Panc1 (cell line): ENCODE measurements around the gene TNFSF12.

ENCODE experiments used
- TF ChIP-seq, protein P1 (sequence below): fragments of 450-650 bp; IDR thresholded peaks from 2 replicates; pipeline ENCODE4 v1.5.1; 2017; ENCODE audit warnings: mild to moderate bottlenecking
- TF ChIP-seq, protein P2 (sequence below), 2 experiments: IDR thresholded peaks; 2 replicates each; pipeline ENCODE4 v1.6.1; 2011 to 2012; ENCODE audit warnings: low read depth in 2 of 2, control low read depth in 1 of 2, low read length in 1 of 2, mild to moderate bottlenecking in 1 of 2, moderate library complexity in 1 of 2; ENCODE audit not compliant: insufficient read depth in 1 of 2

DNA sequence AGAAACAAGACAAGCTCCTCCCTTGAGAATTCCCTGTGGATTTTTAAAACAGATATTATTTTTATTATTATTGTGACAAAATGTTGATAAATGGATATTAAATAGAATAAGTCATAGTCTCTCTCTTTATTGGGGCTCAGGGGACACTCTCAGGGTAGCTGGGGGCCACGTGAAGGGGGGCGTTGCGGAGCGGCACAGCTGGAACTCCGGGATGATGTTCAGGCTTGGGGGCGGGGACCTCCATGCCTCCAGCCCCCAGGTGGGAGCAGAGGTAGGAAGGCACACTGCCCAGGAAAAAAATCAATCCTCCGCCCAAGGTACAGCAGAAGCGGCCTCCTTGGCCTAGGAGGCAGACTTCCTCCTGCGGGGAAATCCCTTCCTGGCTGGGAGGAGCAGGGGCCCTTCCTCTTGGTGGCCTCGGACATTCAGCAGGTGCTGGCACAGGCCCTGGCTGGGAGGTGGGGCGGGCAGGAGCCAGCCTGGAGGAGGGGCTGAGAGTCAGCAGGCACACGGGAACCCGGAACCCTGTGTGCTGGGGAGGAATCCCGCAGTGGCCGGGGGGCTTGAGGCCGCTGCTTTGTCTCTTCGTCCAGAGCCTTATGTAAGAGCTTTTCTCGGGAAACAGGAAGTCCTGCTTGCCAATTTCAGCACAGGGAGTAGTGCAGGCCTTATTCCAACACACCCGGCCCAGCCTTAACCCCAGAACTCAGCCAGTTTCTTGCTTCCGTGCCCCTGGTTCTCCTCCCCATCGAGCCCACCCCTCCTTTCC lies 9.1 kb downstream of the TNFSF12 start:
- TF ChIP-seq, protein P1, sequence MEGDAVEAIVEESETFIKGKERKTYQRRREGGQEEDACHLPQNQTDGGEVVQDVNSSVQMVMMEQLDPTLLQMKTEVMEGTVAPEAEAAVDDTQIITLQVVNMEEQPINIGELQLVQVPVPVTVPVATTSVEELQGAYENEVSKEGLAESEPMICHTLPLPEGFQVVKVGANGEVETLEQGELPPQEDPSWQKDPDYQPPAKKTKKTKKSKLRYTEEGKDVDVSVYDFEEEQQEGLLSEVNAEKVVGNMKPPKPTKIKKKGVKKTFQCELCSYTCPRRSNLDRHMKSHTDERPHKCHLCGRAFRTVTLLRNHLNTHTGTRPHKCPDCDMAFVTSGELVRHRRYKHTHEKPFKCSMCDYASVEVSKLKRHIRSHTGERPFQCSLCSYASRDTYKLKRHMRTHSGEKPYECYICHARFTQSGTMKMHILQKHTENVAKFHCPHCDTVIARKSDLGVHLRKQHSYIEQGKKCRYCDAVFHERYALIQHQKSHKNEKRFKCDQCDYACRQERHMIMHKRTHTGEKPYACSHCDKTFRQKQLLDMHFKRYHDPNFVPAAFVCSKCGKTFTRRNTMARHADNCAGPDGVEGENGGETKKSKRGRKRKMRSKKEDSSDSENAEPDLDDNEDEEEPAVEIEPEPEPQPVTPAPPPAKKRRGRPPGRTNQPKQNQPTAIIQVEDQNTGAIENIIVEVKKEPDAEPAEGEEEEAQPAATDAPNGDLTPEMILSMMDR: no peak
- TF ChIP-seq, protein P2, sequence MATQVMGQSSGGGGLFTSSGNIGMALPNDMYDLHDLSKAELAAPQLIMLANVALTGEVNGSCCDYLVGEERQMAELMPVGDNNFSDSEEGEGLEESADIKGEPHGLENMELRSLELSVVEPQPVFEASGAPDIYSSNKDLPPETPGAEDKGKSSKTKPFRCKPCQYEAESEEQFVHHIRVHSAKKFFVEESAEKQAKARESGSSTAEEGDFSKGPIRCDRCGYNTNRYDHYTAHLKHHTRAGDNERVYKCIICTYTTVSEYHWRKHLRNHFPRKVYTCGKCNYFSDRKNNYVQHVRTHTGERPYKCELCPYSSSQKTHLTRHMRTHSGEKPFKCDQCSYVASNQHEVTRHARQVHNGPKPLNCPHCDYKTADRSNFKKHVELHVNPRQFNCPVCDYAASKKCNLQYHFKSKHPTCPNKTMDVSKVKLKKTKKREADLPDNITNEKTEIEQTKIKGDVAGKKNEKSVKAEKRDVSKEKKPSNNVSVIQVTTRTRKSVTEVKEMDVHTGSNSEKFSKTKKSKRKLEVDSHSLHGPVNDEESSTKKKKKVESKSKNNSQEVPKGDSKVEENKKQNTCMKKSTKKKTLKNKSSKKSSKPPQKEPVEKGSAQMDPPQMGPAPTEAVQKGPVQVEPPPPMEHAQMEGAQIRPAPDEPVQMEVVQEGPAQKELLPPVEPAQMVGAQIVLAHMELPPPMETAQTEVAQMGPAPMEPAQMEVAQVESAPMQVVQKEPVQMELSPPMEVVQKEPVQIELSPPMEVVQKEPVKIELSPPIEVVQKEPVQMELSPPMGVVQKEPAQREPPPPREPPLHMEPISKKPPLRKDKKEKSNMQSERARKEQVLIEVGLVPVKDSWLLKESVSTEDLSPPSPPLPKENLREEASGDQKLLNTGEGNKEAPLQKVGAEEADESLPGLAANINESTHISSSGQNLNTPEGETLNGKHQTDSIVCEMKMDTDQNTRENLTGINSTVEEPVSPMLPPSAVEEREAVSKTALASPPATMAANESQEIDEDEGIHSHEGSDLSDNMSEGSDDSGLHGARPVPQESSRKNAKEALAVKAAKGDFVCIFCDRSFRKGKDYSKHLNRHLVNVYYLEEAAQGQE (IDR thresholded peaks at IDR 0.05; ENCODE audit: insufficient read depth in 1 of 2, low read depth in 2 of 2, low read length in 1 of 2): no peak
